ENCODE results near the gene CADM1. TPM values are rescaled to one million over a fixed set of nuclear protein-coding genes. Genes with fewer than 3 reads are reported as not detected.

The CADM1 gene
- total RNA-seq, 4 donors from 2014 or later: 1.2 to 2.5 (median 2.2) TPM

DNA sequence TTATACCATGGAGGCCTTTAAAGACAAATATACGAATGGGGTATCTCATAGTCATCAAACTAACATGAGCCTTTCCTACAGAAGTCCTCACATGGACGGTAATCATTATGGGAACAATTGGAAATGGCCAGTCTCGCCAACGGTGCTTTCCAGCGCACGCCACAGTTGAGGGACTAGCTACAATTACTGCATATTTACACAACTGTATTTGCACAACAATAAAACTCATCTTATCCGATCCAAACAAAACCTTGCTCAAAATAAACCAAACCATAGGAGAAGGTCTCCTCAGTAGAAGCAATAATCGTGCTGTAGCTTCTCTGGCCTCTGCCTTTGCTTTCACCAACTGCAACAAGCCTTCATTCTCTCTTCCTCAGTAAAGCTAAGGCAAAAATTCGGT, 5.9 kb downstream of the CADM1 start:
- Histone ChIP-seq H3K4me1 (peaks cover 6 to 13% of the 10 kb centered on the region in 2 donors), H3K27me3 (peaks cover 0 to 5% (median 0%) of the 10 kb centered on the region in 3 donors), H3K36me3 (no peaks in the 10 kb centered on the region), H3K9me3 (no peaks in the 10 kb centered on the region), H3K4me3 (no peak overlapping the region), H3K27ac (no peak overlapping the region)
- intact Hi-C loops (cut with DNase I; ENCODE audit: low total_unique reads) (no loop called here), in situ Hi-C loops (cut with MboI; ENCODE audit: low sequenced_read_pairs in 4 of 4) (loop anchor here in 3 of 4 donors (5.0 to 10.0 kb wide), 2 partner anchors 164 to 166 kb away; no protein-coding TSS in a partner anchor)
- TF ChIP-seq, protein P1, sequence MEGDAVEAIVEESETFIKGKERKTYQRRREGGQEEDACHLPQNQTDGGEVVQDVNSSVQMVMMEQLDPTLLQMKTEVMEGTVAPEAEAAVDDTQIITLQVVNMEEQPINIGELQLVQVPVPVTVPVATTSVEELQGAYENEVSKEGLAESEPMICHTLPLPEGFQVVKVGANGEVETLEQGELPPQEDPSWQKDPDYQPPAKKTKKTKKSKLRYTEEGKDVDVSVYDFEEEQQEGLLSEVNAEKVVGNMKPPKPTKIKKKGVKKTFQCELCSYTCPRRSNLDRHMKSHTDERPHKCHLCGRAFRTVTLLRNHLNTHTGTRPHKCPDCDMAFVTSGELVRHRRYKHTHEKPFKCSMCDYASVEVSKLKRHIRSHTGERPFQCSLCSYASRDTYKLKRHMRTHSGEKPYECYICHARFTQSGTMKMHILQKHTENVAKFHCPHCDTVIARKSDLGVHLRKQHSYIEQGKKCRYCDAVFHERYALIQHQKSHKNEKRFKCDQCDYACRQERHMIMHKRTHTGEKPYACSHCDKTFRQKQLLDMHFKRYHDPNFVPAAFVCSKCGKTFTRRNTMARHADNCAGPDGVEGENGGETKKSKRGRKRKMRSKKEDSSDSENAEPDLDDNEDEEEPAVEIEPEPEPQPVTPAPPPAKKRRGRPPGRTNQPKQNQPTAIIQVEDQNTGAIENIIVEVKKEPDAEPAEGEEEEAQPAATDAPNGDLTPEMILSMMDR (IDR thresholded peaks at IDR 0.05 in 4 of 5, conservative IDR thresholded peaks at IDR 0.05 in 1 of 5): no peak
- TF ChIP-seq POLR2A (IDR thresholded peaks at IDR 0.05): no peak
- ATAC-seq (no peak), DNase-seq (no peak)

DNA sequence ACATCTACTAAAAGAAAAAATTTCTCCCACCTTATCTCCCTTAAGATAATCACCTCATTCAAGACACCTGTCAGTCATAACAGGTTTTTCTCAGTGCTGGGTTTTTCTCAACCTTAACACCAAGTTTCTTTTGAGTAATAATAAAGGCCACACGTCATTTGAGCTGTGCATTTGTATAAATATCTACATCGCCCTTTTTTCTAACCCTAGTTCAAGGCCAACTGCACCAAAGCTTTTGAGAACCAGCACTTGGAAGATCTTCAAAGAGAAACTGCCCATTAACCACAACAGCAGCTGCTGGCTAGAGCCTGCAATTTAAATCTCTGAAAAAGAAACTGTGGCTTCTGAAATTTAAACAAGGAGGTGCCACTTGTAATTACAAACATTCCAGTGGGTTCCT, 6.9 kb downstream of the CADM1 start:
- no peaks in the 10 kb centered on the region for H3K9me3 ChIP-seq
- no peak overlapping the region for H3K4me3 ChIP-seq
- H3K4me1 ChIP-seq: peaks cover 0 to 8% of the 10 kb centered on the region in 2 donors
- no peak overlapping the region for H3K27ac ChIP-seq
- H3K36me3 ChIP-seq: no peaks in the 10 kb centered on the region
- peaks cover 0 to 5% (median 0%) of the 10 kb centered on the region in 3 donors for H3K27me3 ChIP-seq
- no peak for DNase-seq
- no peak for ATAC-seq
- intact Hi-C loops (cut with DNase I; ENCODE audit: low total_unique reads): no loop called here
- TF ChIP-seq, protein P1 (IDR thresholded peaks at IDR 0.05 in 4 of 5, conservative IDR thresholded peaks at IDR 0.05 in 1 of 5): no peak
- TF ChIP-seq POLR2A (IDR thresholded peaks at IDR 0.05): no peak
- in situ Hi-C loops (cut with MboI; ENCODE audit: low sequenced_read_pairs in 4 of 4): loop anchor here in 3 of 4 donors (5.0 to 10.0 kb wide), 2 partner anchors 163 to 165 kb away; no protein-coding TSS in a partner anchor

DNA sequence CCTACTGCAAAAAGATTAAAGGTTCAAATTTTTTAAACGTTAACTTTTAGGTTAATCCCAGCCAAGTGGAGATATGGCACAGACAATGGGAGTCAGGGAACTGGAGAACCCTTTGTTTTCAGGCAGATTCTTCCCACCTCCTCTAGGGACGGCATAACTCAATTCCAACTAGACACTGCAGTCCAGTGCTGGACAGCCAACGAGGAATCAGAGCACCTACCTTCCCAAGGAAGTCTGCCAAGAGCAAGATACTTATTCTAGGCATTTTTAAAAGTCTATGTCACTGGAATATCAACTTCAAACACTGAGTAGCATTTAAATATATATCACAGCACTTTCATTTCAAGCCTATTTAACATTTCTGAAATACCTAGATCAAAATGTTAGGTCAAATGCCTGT, 7.3 kb downstream of the CADM1 start:
- no peaks in the 10 kb centered on the region for H3K36me3 ChIP-seq
- no peak for DNase-seq
- ATAC-seq: no peak
- in situ Hi-C loops (cut with MboI; ENCODE audit: low sequenced_read_pairs in 4 of 4) (loop anchor here in 3 of 4 donors (5.0 to 10.0 kb wide), 2 partner anchors 162 to 165 kb away; no protein-coding TSS in a partner anchor), intact Hi-C loops (cut with DNase I; ENCODE audit: low total_unique reads) (no loop called here)
- TF ChIP-seq, protein P1 (IDR thresholded peaks at IDR 0.05 in 4 of 5, conservative IDR thresholded peaks at IDR 0.05 in 1 of 5): no peak
- TF ChIP-seq POLR2A (IDR thresholded peaks at IDR 0.05): no peak
- H3K9me3 ChIP-seq: no peaks in the 10 kb centered on the region
- peaks cover 0 to 5% (median 0%) of the 10 kb centered on the region in 3 donors for H3K27me3 ChIP-seq
- no peak overlapping the region for H3K27ac ChIP-seq
- H3K4me3 ChIP-seq: no peak overlapping the region
- peaks cover 0 to 4% of the 10 kb centered on the region in 2 donors for H3K4me1 ChIP-seq

DNA sequence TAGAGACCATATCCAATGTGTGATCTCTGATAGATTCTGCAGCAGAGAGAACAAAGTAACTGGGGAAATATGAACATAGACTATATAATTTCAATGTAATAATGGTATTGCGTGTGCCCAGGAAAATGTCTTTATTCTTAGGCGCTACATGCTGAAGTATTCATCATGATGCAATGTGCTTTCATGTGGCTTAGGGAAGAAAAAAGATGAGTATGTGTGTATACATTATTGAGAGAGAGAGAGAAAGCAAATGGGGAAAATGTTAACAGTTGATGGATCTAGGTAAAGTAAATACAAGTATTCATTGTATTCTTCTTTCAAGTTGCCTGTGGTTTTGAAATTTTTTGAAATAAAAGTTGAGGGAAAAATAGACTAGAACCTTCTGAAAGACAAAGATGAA, 10.3 kb downstream of the CADM1 start:
- no peak overlapping the region for H3K4me3 ChIP-seq

More for the DNA sequence above, 10.3 kb downstream of the CADM1 start:
- H3K36me3 ChIP-seq: no peaks in the 10 kb centered on the region
- H3K4me1 ChIP-seq: no peaks in the 10 kb centered on the region
- in situ Hi-C loops (cut with MboI; ENCODE audit: low sequenced_read_pairs in 4 of 4) (loop anchor here in 2 of 4 donors (10.0 kb wide), 1 partner anchor 159 kb away; no protein-coding TSS in a partner anchor), intact Hi-C loops (cut with DNase I; ENCODE audit: low total_unique reads) (no loop called here)
- ATAC-seq: no peak
- no peak overlapping the region for H3K27ac ChIP-seq
- DNase-seq: no peak
- no peaks in the 10 kb centered on the region for H3K9me3 ChIP-seq
- TF ChIP-seq, protein P1 (IDR thresholded peaks at IDR 0.05 in 4 of 5, conservative IDR thresholded peaks at IDR 0.05 in 1 of 5): no peak
- TF ChIP-seq POLR2A (IDR thresholded peaks at IDR 0.05): no peak
- no peaks in the 10 kb centered on the region for H3K27me3 ChIP-seq

Data from gastrocnemius medialis (tissue), 4 donors.